GM19035 (cell line): ENCODE measurements around the gene AAGAB.

ENCODE experiments used
- ATAC-seq: cut with Tn5 transposase; IDR thresholded peaks from one replicate; pipeline ENCODE4 v1.9.1; 2021; ENCODE audit not compliant: unreplicated experiment

Gene AAGAB

GRCh38 chr15:67174864-67175573 is 79.4 kb downstream of the AAGAB start:
- ATAC-seq: no peak

DNA sequence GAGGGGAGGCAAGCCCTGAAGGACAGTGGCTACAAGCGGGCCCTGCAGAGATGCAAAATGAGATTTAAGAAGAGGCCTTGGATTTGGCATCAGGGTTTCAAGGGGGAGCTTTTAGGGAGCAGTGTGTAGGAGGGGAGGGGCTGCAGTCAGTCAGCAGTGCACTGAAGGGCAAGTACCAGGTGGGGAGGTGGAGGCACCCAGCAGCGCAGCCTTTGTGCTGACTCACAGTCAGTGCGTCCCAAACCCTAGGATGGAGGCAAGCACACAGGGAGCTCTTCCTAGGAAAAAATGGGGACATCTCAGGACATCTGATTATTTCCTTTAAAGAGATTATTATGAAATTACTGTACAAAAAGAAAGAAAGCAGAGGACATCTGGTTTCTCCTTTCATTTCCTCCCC is 80.0 kb downstream of the AAGAB start:
- no peak for ATAC-seq

DNA sequence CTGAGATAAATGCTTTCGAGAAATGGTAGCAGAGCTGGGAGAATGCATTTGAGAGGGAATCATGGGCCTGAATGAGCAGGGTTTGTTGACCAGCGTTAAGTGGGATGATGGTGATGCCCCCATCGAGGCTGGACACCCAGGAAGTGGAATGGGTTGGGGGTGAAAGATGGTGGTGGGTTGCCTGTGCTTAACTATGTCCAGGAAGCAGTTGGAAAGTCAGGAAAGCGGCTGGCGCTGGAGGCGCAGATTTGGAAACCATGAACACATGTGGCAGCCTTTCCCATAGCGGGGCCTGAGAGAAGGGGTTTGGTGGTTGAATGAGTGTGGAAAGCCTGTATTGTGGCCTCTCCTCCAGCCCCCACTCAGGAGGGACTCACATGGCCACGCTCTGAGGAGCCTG is 80.7 kb downstream of the AAGAB start:
- ATAC-seq: no peak

- ATAC-seq: no peak
Measured at GRCh38 chr15:67173005-67173404, 81.5 kb downstream of the AAGAB start.

DNA sequence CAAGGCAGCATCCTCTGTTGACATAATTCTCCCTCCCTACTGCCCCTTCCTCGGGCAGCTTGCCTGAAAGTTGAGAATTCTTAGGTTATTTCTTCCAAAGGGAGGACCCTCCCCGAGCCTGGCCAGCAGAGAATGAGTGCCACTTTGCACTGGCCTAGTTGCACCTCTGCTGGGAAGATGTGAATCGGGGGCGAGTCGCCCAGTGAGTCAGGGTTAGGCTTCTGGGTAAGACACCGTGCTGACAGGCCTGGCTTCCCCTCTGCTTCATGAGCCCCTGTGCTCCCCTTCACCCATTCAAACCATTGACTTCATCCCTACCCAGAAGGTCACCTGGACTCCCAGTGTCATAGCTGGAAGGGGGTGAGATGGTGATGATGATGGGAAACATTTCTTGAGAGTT is 82.3 kb downstream of the AAGAB start:
- ATAC-seq: no peak

DNA sequence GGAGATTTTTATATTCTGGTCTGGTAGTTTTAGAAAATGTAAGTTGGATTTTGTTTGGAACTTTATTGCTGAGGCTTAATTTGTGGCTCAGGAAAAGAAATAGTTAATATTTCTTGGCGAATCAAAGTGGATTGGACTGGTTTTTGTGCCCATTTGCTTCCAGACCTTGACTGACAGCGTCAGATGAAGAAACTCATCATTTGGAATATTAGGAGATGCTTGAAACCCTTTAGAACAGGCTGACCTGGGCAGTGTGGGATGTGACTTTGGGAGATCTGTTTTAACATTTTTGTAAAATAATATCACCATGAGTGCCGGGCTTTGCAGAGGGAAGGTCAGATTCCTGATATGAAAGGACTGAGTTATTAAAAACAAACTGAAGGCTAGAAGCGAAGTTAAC is 83.0 kb downstream of the AAGAB start:
- no peak for ATAC-seq

- no peak for ATAC-seq
Measured at GRCh38 chr15:67170143-67170925, 84.1 kb downstream of the AAGAB start.

GRCh38 chr15:67168694-67169093 is 85.8 kb downstream of the AAGAB start:
- no peak for ATAC-seq

- ATAC-seq: no peak
Measured at GRCh38 chr15:67167091-67167490, 87.4 kb downstream of the AAGAB start.

GRCh38 chr15:67166280-67167009 is 88.0 kb downstream of the AAGAB start:
- ATAC-seq: no peak

GRCh38 chr15:67165254-67166253 is 88.9 kb downstream of the AAGAB start:
- ATAC-seq: no peak

- no peak for ATAC-seq
Measured at GRCh38 chr15:67164811-67165253, 89.6 kb downstream of the AAGAB start.

DNA sequence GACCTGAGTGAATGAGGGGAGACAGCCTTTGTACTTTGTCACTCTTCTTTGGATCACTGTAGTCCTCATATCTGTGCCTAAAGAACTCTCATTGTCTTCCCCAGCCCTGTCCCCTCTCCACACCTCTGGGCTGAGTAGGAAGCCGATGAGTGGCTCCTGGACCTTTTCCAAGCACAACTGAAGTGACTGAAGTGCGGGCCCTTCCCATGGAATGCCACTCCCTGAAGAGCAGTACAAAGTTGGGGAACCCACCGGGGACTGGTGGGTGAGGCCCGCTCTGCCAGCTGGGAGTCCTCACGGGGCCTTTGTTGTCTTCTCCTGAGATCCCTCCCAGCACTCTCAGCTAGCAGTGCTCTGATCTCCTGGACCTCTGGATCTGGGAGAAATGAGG is 90.1 kb downstream of the AAGAB start:
- no peak for ATAC-seq

GRCh38 chr15:67163180-67163579 is 91.3 kb downstream of the AAGAB start:
- ATAC-seq: no peak

- ATAC-seq: no peak
Measured at GRCh38 chr15:67161881-67162280, 92.6 kb downstream of the AAGAB start.

- ATAC-seq: no peak
Measured at GRCh38 chr15:67161412-67161811, 93.0 kb downstream of the AAGAB start.

- no peak for ATAC-seq
Measured at GRCh38 chr15:67158367-67158766, 96.1 kb downstream of the AAGAB start.

- ATAC-seq: no peak
Measured at GRCh38 chr15:67157521-67158252, 96.8 kb downstream of the AAGAB start.

DNA sequence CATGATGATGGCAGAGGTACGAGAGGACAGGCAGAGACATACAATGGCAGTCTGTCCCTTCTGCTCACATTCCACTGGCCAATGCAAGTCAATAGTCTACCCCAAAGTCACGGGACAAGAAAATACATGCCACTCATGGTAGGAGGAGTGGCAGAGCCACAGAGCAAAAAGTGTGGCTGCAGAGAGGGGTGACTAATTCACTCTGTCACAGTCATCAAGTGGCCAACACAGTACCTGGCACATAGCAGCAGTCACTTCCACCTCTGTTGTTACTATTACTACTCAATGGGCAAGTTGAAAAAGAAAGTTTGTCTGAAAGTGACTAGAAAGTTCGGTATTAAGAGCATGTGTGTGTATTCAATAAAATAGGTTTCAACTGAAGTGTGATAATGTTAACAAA is 97.6 kb downstream of the AAGAB start:
- no peak for ATAC-seq

DNA sequence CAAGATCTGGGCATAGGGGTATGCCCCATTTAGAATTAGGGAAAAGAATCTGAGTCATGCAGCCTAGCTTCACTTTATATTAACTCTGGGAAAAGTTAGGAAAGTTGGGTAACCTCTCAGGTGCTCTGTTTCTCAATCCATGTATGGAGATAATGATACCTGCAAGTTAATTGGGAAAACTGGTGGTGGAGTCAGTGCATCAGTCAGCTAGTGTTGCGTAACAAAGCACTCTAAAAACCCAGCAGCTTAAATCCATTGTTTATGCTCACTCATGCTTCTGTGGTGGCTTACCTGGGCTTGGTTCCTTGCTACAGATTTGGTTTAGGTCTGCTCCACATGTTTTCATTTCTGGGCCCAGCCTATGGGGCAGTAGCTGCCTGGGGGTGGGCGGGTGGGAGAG is 98.0 kb downstream of the AAGAB start:
- ATAC-seq: no peak
